H9 (cell line): ENCODE results near the gene IL5. TPM values are rescaled to one million over a fixed set of nuclear protein-coding genes. Genes with fewer than 3 reads are reported as not detected.

ENCODE experiments used
- DNase-seq: peaks from one replicate; pipeline ENCODE4 v3.0.0-alpha.2; 2017
- H2AFZ ChIP-seq: one replicate; pipeline ENCODE4 v1.6.1; 2013; ENCODE audit warnings: mild to moderate bottlenecking, low read length, control low read depth, moderate library complexity
- H2AK5ac ChIP-seq: 2 replicates; pipeline ENCODE4 v1.6.1; 2013; ENCODE audit warnings: low read length, control low read depth, mixed read lengths; ENCODE audit not compliant: insufficient read length
- H2BK120ac ChIP-seq: one replicate; pipeline ENCODE4 v1.6.1; 2013; ENCODE audit warnings: low read depth, mild to moderate bottlenecking, low read length, control low read depth, inconsistent platforms; ENCODE audit not compliant: poor library complexity, severe bottlenecking
- H2BK12ac ChIP-seq: 2 replicates; pipeline ENCODE4 v1.6.1; 2013; ENCODE audit warnings: low read length, control low read depth, mixed read lengths, low read depth; ENCODE audit not compliant: insufficient read length
- H2BK15ac ChIP-seq: 2 replicates; pipeline ENCODE4 v1.6.1; 2013; ENCODE audit warnings: low read depth, low read length, control low read depth
- H2BK20ac ChIP-seq: one replicate; pipeline ENCODE4 v1.6.1; 2013; ENCODE audit warnings: low read depth, mild to moderate bottlenecking, low read length, control low read depth, inconsistent platforms; ENCODE audit not compliant: poor library complexity, severe bottlenecking
- H2BK5ac ChIP-seq: 2 replicates; pipeline ENCODE4 v1.6.1; 2013; ENCODE audit warnings: low read length, control low read depth, mixed read lengths; ENCODE audit not compliant: insufficient read length
- H3K14ac ChIP-seq: 2 replicates; pipeline ENCODE4 v1.6.1; 2013; ENCODE audit warnings: low read length, control low read depth; ENCODE audit not compliant: insufficient read depth
- H3K18ac ChIP-seq: 2 replicates; pipeline ENCODE4 v1.6.1; 2013; ENCODE audit warnings: low read depth, mild to moderate bottlenecking, mixed read lengths, low read length, control low read depth; ENCODE audit not compliant: insufficient read length
- H3K23ac ChIP-seq: 2 replicates; pipeline ENCODE4 v1.6.1; 2013; ENCODE audit warnings: low read length, control low read depth, mixed read lengths, low read depth; ENCODE audit not compliant: insufficient read length
- H3K23me2 ChIP-seq: 2 replicates; pipeline ENCODE4 v1.6.1; 2013; ENCODE audit warnings: low read depth, mild to moderate bottlenecking, mixed read lengths, low read length, control low read depth; ENCODE audit not compliant: insufficient read length, poor library complexity, severe bottlenecking
- H3K27ac ChIP-seq: 2 replicates; pipeline ENCODE4 v1.5.1; 2013; ENCODE audit warnings: low read length, control low read depth, mixed read lengths, low read depth; ENCODE audit not compliant: insufficient read length
- H3K27me3 ChIP-seq: 2 replicates; pipeline ENCODE4 v1.6.1; 2013; ENCODE audit warnings: low read length, control low read depth, inconsistent platforms; ENCODE audit not compliant: insufficient read depth
- H3K4ac ChIP-seq: 2 replicates; pipeline ENCODE4 v1.6.1; 2013; ENCODE audit warnings: low read depth, mild to moderate bottlenecking, control low read depth, inconsistent platforms, low read length, moderate library complexity
- H3K4me1 ChIP-seq: 2 replicates; pipeline ENCODE4 v1.6.1; 2013; ENCODE audit warnings: low read length, control low read depth, inconsistent platforms; ENCODE audit not compliant: insufficient read depth
- H3K4me2 ChIP-seq: 2 replicates; pipeline ENCODE4 v1.6.1; 2013; ENCODE audit warnings: low read length, control low read depth, mixed read lengths; ENCODE audit not compliant: insufficient read length, insufficient read depth
- H3K56ac ChIP-seq: 2 replicates; pipeline ENCODE4 v1.6.1; 2013; ENCODE audit warnings: low read depth, mild to moderate bottlenecking, mixed read lengths, low read length, control low read depth; ENCODE audit not compliant: insufficient read length
- H3K79me1 ChIP-seq: 2 replicates; pipeline ENCODE4 v1.6.1; 2013; ENCODE audit warnings: low read depth, mild to moderate bottlenecking, moderate library complexity, low read length, control low read depth, inconsistent platforms; ENCODE audit not compliant: insufficient read depth, poor library complexity, severe bottlenecking
- H3K79me2 ChIP-seq: 2 replicates; pipeline ENCODE4 v1.6.1; 2013; ENCODE audit warnings: low read length, control low read depth, inconsistent platforms; ENCODE audit not compliant: insufficient read depth
- H3K9ac ChIP-seq: 2 replicates; pipeline ENCODE4 v1.6.1; 2013; ENCODE audit warnings: low read length, control low read depth, mixed read lengths; ENCODE audit not compliant: insufficient read length; ENCODE audit errors: extremely low read depth
- H3K9me3 ChIP-seq: one replicate; pipeline ENCODE4 v1.6.1; 2013; ENCODE audit warnings: low read depth, low read length, inconsistent platforms; ENCODE audit not compliant: control insufficient read depth
- H3T11ph ChIP-seq: one replicate; pipeline ENCODE4 v1.6.1; 2013; ENCODE audit warnings: mild to moderate bottlenecking, low read length, control low read depth, inconsistent platforms
- H4K20me1 ChIP-seq: one replicate; pipeline ENCODE4 v1.6.1; 2013; ENCODE audit not compliant: control insufficient read depth, insufficient read length, insufficient read depth
- H4K5ac ChIP-seq: 2 replicates; pipeline ENCODE4 v1.6.1; 2013; ENCODE audit warnings: low read depth, mild to moderate bottlenecking, mixed read lengths, low read length, control low read depth; ENCODE audit not compliant: insufficient read length
- H4K8ac ChIP-seq: replicated peaks from 2 replicates; pipeline ENCODE4 v1.6.1; 2013; ENCODE audit warnings: low read length, control low read depth, mixed read lengths, low read depth; ENCODE audit not compliant: insufficient read length
- H4K91ac ChIP-seq: 2 replicates; pipeline ENCODE4 v1.6.1; 2013; ENCODE audit warnings: low read depth, mild to moderate bottlenecking, moderate library complexity, mixed read lengths, low read length, control low read depth; ENCODE audit not compliant: insufficient read length
- H3K27ac Mint-ChIP-seq, 3 experiments: 2 replicates in 2 of 3; 3 replicates in 1 of 3; pipeline ENCODE4 v1.8.0; 2020 to 2021; ENCODE audit warnings: mixed read lengths in 3 of 3, mild to moderate bottlenecking in 1 of 3, moderate library complexity in 1 of 3
- H3K27me3 Mint-ChIP-seq: 2 replicates; pipeline ENCODE4 v1.8.0; 2021; ENCODE audit warnings: low read depth, mild to moderate bottlenecking, moderate library complexity, mixed read lengths
- H3K36me3 Mint-ChIP-seq, 3 experiments: 2 replicates in 2 of 3; 3 replicates in 1 of 3; pipeline ENCODE4 v1.8.0; 2020 to 2021; ENCODE audit warnings: low read depth in 3 of 3, mixed read lengths in 3 of 3; ENCODE audit not compliant: insufficient read depth in 1 of 3
- H3K4me1 Mint-ChIP-seq, 2 experiments: 2 replicates each; pipeline ENCODE4 v1.8.0; 2020; ENCODE audit warnings: mixed read lengths in 2 of 2
- H3K4me3 Mint-ChIP-seq, 2 experiments: 2 replicates in 1 of 2; 3 replicates in 1 of 2; pipeline ENCODE4 v1.8.0; 2020 to 2021; ENCODE audit warnings: mild to moderate bottlenecking in 2 of 2, mixed read lengths in 2 of 2, moderate library complexity in 1 of 2
- H3K9me3 Mint-ChIP-seq, 2 experiments: 2 replicates in 1 of 2; 3 replicates in 1 of 2; pipeline ENCODE4 v1.8.0; 2020; ENCODE audit warnings: mild to moderate bottlenecking in 2 of 2, mixed read lengths in 2 of 2, moderate library complexity in 1 of 2
- CTCF ChIP-seq: fragments of 200-600 bp; sonication (generic); conservative IDR thresholded peaks from 3 replicates; pipeline ENCODE4 v1.8.0; 2021; ENCODE audit warnings: antibody characterized with exemption, mild to moderate bottlenecking
- WGBS: extraction: QIAGEN DNeasy Blood & Tissue Kit; methylation state at CpG from one replicate; pipeline ENCODE4 v1.1.7; 2013; ENCODE audit warnings: missing lambda C conversion rate, low lambda C conversion rate, mixed read lengths; ENCODE audit not compliant: insufficient read length; ENCODE audit errors: extremely low coverage; 5-methylcytosine and 5-hydroxymethylcytosine counted together
- total RNA-seq: library from RNA; stranded (reverse); gene quantifications from 2 replicates; pipeline ENCODE4 v1.2.1, GENCODE V29; 2021

The IL5 gene
- total RNA-seq, 1 experiment from 2014 or later: not detected

GRCh38 chr5:132561601-132562000 is 18.3 kb upstream of the IL5 start:
- Histone ChIP-seq H3K9me3 (peaks cover 8% of the 10 kb centered on the region), H3K23ac (no peak overlapping the region), H3K79me2 (0 out of 2 replicates have a peak, but pooled peaks cover 2% of the 10 kb centered on the region), H3K56ac (no peak overlapping the region), H3K9ac (no peak overlapping the region), H3K4ac (no peak overlapping the region), H2BK15ac (no peak overlapping the region), H3K23me2 (peaks cover 6% of the 10 kb centered on the region), H2BK12ac (no peak overlapping the region), H3K18ac (no peak overlapping the region), H3T11ph (no peak overlapping the region), H2BK120ac (no peak overlapping the region), H3K14ac (no peak overlapping the region), H2BK20ac (no peak overlapping the region), H3K79me1 (peaks cover 5% of the 10 kb centered on the region), H3K4me2 (no peak overlapping the region), H3K27ac (no peak overlapping the region), H4K91ac (no peak overlapping the region), H4K5ac (no peak overlapping the region), H2BK5ac (no peak overlapping the region), H2AFZ (no peak overlapping the region), H4K8ac (no peak overlapping the region), H2AK5ac (no peak overlapping the region), H3K27me3 (no peaks in the 10 kb centered on the region), H3K4me1 (no peaks in the 10 kb centered on the region), H4K20me1 (no peaks in the 10 kb centered on the region)
- H3K4me1 Mint-ChIP-seq: peaks cover 7 to 9% of the 10 kb centered on the region in 2 experiments
- H3K9me3 Mint-ChIP-seq: no peaks in the 10 kb centered on the region; a peak in 2 of 5 replicates
- no peak overlapping the region for H3K27ac Mint-ChIP-seq
- no peak overlapping the region for H3K4me3 Mint-ChIP-seq
- TF ChIP-seq CTCF: no peak
- H3K36me3 Mint-ChIP-seq: peaks cover 0 to 12% (median 4%) of the 10 kb centered on the region in 3 experiments; a peak in 5 of 7 replicates
- DNase-seq: no peak
- peaks cover 1% of the 10 kb centered on the region; the same call in 1 of the 2 replicates for H3K27me3 Mint-ChIP-seq
- WGBS: no CpG with 5 or more reads among the region's 3 CpGs
